ENCODE results near the gene ANKRD35.
"Not testable (repeated sequence)": the region's sequence is repeated elsewhere in the genome, so short reads cannot be mapped to it uniquely, and the experiment has no call there.

ANKRD35 gene

GRCh38 chr1:145885738-145886287, at the start of gene ANKRD35:
Gene ANKRD35, minus strand, starts transcription at chr1:145885866. Its CDS starts 108 bp downstream, at chr1:145885758.
- peak; percentile 84 for DNase-seq

- not testable (repeated sequence) for DNase-seq
Observed at GRCh38 chr1:145932522-145933009, 46.9 kb upstream of the ANKRD35 start.

GRCh38 chr1:145927916-145928643, 42.4 kb upstream of the ANKRD35 start:
- DNase-seq, result no peak

- peak; percentile 99 for DNase-seq
Observed at GRCh38 chr1:145927063-145927886, 41.6 kb upstream of the ANKRD35 start, which contains the start of gene RBM8A. Gene RBM8A, minus strand, starts transcription at chr1:145927484. Its CDS starts 58 bp downstream, at chr1:145927426.

- no peak for DNase-seq
Observed at GRCh38 chr1:145926686-145927062, 41.0 kb upstream of the ANKRD35 start.

GRCh38 chr1:145922266-145922665, 36.6 kb upstream of the ANKRD35 start:
- DNase-seq, result no peak

GRCh38 chr1:145920297-145920696, 34.6 kb upstream of the ANKRD35 start:
- DNase-seq, result not testable (repeated sequence)

GRCh38 chr1:145918992-145919939, 33.6 kb upstream of the ANKRD35 start:
- peak; percentile 47 for DNase-seq

GRCh38 chr1:145918144-145918991, 32.7 kb upstream of the ANKRD35 start, which contains the start of gene PEX11B:
Gene PEX11B, minus strand, starts transcription at chr1:145918717. Its CDS starts 29 bp downstream, at chr1:145918688.
- peak; percentile 90 for DNase-seq

GRCh38 chr1:145917595-145917994, 31.9 kb upstream of the ANKRD35 start:
- DNase-seq, result no peak

- DNase-seq, result peak; percentile 57
Observed at GRCh38 chr1:145916745-145917144, 31.1 kb upstream of the ANKRD35 start.

- no peak for DNase-seq
Observed at GRCh38 chr1:145912128-145912641, 26.5 kb upstream of the ANKRD35 start.

GRCh38 chr1:145908653-145909052, 23.0 kb upstream of the ANKRD35 start:
- no peak for DNase-seq

GRCh38 chr1:145906954-145907753, 21.5 kb upstream of the ANKRD35 start:
- DNase-seq, result no peak

GRCh38 chr1:145901312-145902021, 15.8 kb upstream of the ANKRD35 start:
- no peak for DNase-seq

GRCh38 chr1:145898756-145899155, 13.1 kb upstream of the ANKRD35 start:
- DNase-seq, result no peak

GRCh38 chr1:145897969-145898368, 12.3 kb upstream of the ANKRD35 start:
- no peak for DNase-seq

GRCh38 chr1:145895471-145895870, 9.8 kb upstream of the ANKRD35 start:
- no peak for DNase-seq

GRCh38 chr1:145893306-145894055, 7.8 kb upstream of the ANKRD35 start:
- no peak for DNase-seq
